Endothelial cell of umbilical vein (primary cell): ENCODE results near the gene WDR77. TPM values are rescaled to one million over a fixed set of nuclear protein-coding genes. Genes with fewer than 3 reads are reported as not detected.

Experiments used
- BruUV-seq: library from RNA; stranded (reverse); fragments of 400-500 nt; replicated peaks from 2 replicates; lab custom pipeline; 2021; lab: Mats Ljungman, UMichigan
- CTCF ChIA-PET: fragments of 300-600, 350-600 bp; sonication (Branson Sonifier 250); formaldehyde crosslinking; loops from one replicate; lab custom pipeline; 2021; ENCODE audit warnings: antibody characterized with exemption, inconsistent platforms; lab: Charles Lee
- POLR2A ChIA-PET: fragments of 300-600, 350-600 bp; sonication (Branson Sonifier 250); formaldehyde crosslinking; loops from one replicate; lab custom pipeline; 2021; ENCODE audit warnings: antibody characterized with exemption, inconsistent platforms; lab: Charles Lee
- DNase-seq: peaks from one replicate; pipeline ENCODE4 v3.0.0-alpha.2; 2011; ENCODE audit warnings: low read depth, low spot score
- FAIRE-seq: peaks from 2 replicates; lab custom pipeline; 2011; peaks lifted over from hg19 to GRCh38; lab: Jason Lieb, UNC
- H2AFZ ChIP-seq: 2 replicates; pipeline ENCODE4 v1.6.0; 2012; ENCODE audit warnings: low read depth, low read length, control low read depth, inconsistent platforms
- H3K27ac ChIP-seq: 2 replicates; pipeline ENCODE4 v1.5.1; 2011; ENCODE audit warnings: low read depth, mild to moderate bottlenecking, control low read depth, low read length, moderate library complexity; ENCODE audit not compliant: insufficient read depth
- H3K27me3 ChIP-seq, 2 experiments: 2 replicates each; pipeline versions ENCODE4 v1.6.0 to v1.6.1; 2011; ENCODE audit warnings: low read length in 2 of 2, mixed read lengths in 1 of 2; ENCODE audit not compliant: control insufficient read depth in 2 of 2, insufficient read depth in 2 of 2
- H3K36me3 ChIP-seq, 2 experiments: 2 replicates in 1 of 2; 3 replicates in 1 of 2; pipeline ENCODE4 v1.5.1; 2011; ENCODE audit warnings: low read length in 2 of 2, mild to moderate bottlenecking in 1 of 2, moderate library complexity in 1 of 2; ENCODE audit not compliant: control insufficient read depth in 2 of 2, insufficient read depth in 2 of 2; ENCODE audit errors: extremely low read depth in 1 of 2
- H3K4me1 ChIP-seq: 3 replicates; pipeline ENCODE4 v1.5.1; 2011; ENCODE audit warnings: mild to moderate bottlenecking, low read length; ENCODE audit not compliant: control insufficient read depth, insufficient read depth; ENCODE audit errors: extremely low read depth
- H3K4me2 ChIP-seq: 2 replicates; pipeline ENCODE4 v1.6.1; 2011; ENCODE audit warnings: low read length, control low read depth, mixed read lengths; ENCODE audit not compliant: insufficient read depth
- H3K4me3 ChIP-seq, 3 experiments: fragments of 200-600 bp in 1 of 3; sonication (generic), shearing (Covaris generic) in 1 of 3; replicated peaks in 1 of 3; 2 replicates each; pipeline ENCODE4 v1.5.1; 2011 to 2016; ENCODE audit warnings: control low read depth in 3 of 3, low read length in 3 of 3, mild to moderate bottlenecking in 2 of 3, inconsistent platforms in 1 of 3, low read depth in 1 of 3, moderate library complexity in 1 of 3; ENCODE audit not compliant: insufficient read depth in 1 of 3
- H3K79me2 ChIP-seq: 2 replicates; pipeline ENCODE4 v1.6.0; 2012; ENCODE audit warnings: low read length, inconsistent platforms; ENCODE audit not compliant: control insufficient read depth, insufficient read depth
- H3K9ac ChIP-seq: replicated peaks from 2 replicates; pipeline ENCODE3; 2011; ENCODE audit warnings: low read length, control low read depth; ENCODE audit not compliant: insufficient read depth; ENCODE audit errors: extremely low read depth
- H3K9me1 ChIP-seq: replicated peaks from 3 replicates; pipeline ENCODE4 v1.6.0; 2011; ENCODE audit warnings: mild to moderate bottlenecking, low read length; ENCODE audit not compliant: control insufficient read depth, insufficient read depth; ENCODE audit errors: extremely low read depth
- H3K9me3 ChIP-seq: replicated peaks from 2 replicates; pipeline ENCODE4 v1.5.1; 2012; ENCODE audit warnings: low read length, inconsistent platforms; ENCODE audit not compliant: control insufficient read depth, insufficient read depth
- H4K20me1 ChIP-seq: replicated peaks from 2 replicates; pipeline ENCODE3; 2011; ENCODE audit warnings: mild to moderate bottlenecking, low read length; ENCODE audit not compliant: control insufficient read depth, insufficient read depth; ENCODE audit errors: extremely low read depth
- CTCF ChIP-seq, 2 donors: IDR thresholded peaks; 1 replicate in 1 of 2; 2 replicates in 1 of 2; pipeline ENCODE4 v1.5.1; 2011; ENCODE audit warnings: low read length in 2 of 2, mild to moderate bottlenecking in 2 of 2, moderate library complexity in 2 of 2, control low read depth in 1 of 2, inconsistent platforms in 1 of 2, low read depth in 1 of 2; ENCODE audit not compliant: insufficient read depth in 1 of 2; ENCODE audit errors: extremely low read depth in 1 of 2
- EZH2 ChIP-seq: IDR thresholded peaks from 2 replicates; pipeline ENCODE4 v1.6.1; 2012; ENCODE audit warnings: borderline replicate concordance, low read depth, mild to moderate bottlenecking, moderate library complexity, low read length, inconsistent platforms; ENCODE audit not compliant: severe bottlenecking
- FOS ChIP-seq: IDR thresholded peaks from 2 replicates; pipeline ENCODE4 v1.6.1; 2011; ENCODE audit warnings: mild to moderate bottlenecking, low read length, moderate library complexity, borderline replicate concordance; ENCODE audit not compliant: insufficient read depth
- GATA2 ChIP-seq: IDR thresholded peaks from 2 replicates; pipeline ENCODE4 v1.7.0; 2011; ENCODE audit warnings: low read depth, mild to moderate bottlenecking, moderate library complexity, mixed read lengths, low read length; ENCODE audit not compliant: insufficient read length, insufficient read depth
- JUN ChIP-seq: IDR thresholded peaks from 2 replicates; pipeline ENCODE4 v1.6.1; 2011; ENCODE audit warnings: borderline replicate concordance, low read depth; ENCODE audit not compliant: insufficient read length, insufficient read depth
- MYC ChIP-seq: IDR thresholded peaks from one replicate; pipeline ENCODE4 v1.6.1; 2011; ENCODE audit warnings: mild to moderate bottlenecking, low read depth, low read length
- POLR2A ChIP-seq: IDR thresholded peaks from 2 replicates; pipeline ENCODE4 v1.6.1; 2012; ENCODE audit warnings: low read depth, mild to moderate bottlenecking, control low read depth, low read length
- POLR2AphosphoS5 ChIP-seq: IDR thresholded peaks from 2 replicates; pipeline ENCODE4 v1.6.1; 2012; ENCODE audit warnings: low read depth, mild to moderate bottlenecking, control low read depth, low read length, moderate library complexity; ENCODE audit not compliant: insufficient read depth
- dilution Hi-C: fragments of 300-500 bp; cut with MboI; formaldehyde crosslinking; loops from one replicate; pipeline ENCODE4 v1.15.0; 2019; ENCODE audit warnings: low sequenced_read_pairs; ENCODE audit not compliant: extremely low pct_ligation_motif_present
- intact Hi-C: fragments of 100-400 bp; cut with micrococcal nuclease; formaldehyde crosslinking; loops from one replicate; pipeline ENCODE4 v1.10.0; 2022
- polyA plus RNA-seq, 4 experiments: library from polyadenylated mRNA; depleted of rRNA in 3 of 4; stranded (reverse) in 3 of 4; unstranded in 1 of 4; fragments of >200 nt; gene quantifications; 2 replicates each; pipeline versions ENCODE4 v1.2.1 to v1.2.3, GENCODE V29; 2011 to 2012; ENCODE audit warnings: missing spikeins in 1 of 4
- total RNA-seq: library from RNA; stranded (reverse); gene quantifications from 2 replicates; pipeline ENCODE4 v1.2.3, GENCODE V29; 2021

WDR77 gene
- total and polyA plus RNA-seq, 2 donors (not counting 3 experiments of a cell fraction or from before 2014, with no cell fraction given): 41.3 to 116 TPM

GRCh38 chr1:111489604-111490003 is 40.5 kb upstream of the WDR77 start:
- POLR2A ChIA-PET: no interaction called here
- dilution Hi-C loops: no loop called here
- Histone ChIP-seq H4K20me1 (no peaks in the 10 kb centered on the region), H3K4me2 (no peak overlapping the region), H3K79me2 (no peaks in the 10 kb centered on the region), H3K27me3 (peaks cover 16 to 18% of the 10 kb centered on the region in 2 experiments), H3K36me3 (no peaks in the 10 kb centered on the region), H3K4me1 (no peaks in the 10 kb centered on the region), H3K9ac (no peak overlapping the region), H3K27ac (no peak overlapping the region), H3K9me1 (no peaks in the 10 kb centered on the region), H2AFZ (no peak overlapping the region), H3K9me3 (no peaks in the 10 kb centered on the region), H3K4me3 (no peak overlapping the region)
- DNase-seq: no peak
- intact Hi-C loops: no loop called here
- CTCF ChIA-PET: interaction anchor here (1.0 to 2.2 kb wide), 4 partner anchors 7 to 19 kb away, joined by 3 to 11 read pairs (median 6); no protein-coding TSS in a partner anchor
- BruUV-seq: no TSS peak
- no peak for FAIRE-seq
- TF ChIP-seq EZH2 (no peak), MYC (no peak), JUN (no peak), CTCF (IDR thresholded peaks at IDR 0.05; ENCODE audit: extremely low read depth in 1 of 2, insufficient read depth in 1 of 2, low read depth in 1 of 2, low read length in 2 of 2) (no peak), GATA2 (no peak)

- dilution Hi-C loops (no loop called here), intact Hi-C loops (no loop called here)
- Histone ChIP-seq H2AFZ (no peak overlapping the region), H3K79me2 (no peaks in the 10 kb centered on the region), H3K27me3 (peaks cover 12 to 13% of the 10 kb centered on the region in 2 experiments), H3K4me3 (no peak overlapping the region), H3K9ac (no peak overlapping the region), H3K9me3 (no peaks in the 10 kb centered on the region), H4K20me1 (no peaks in the 10 kb centered on the region), H3K4me2 (no peak overlapping the region), H3K9me1 (no peaks in the 10 kb centered on the region), H3K36me3 (no peaks in the 10 kb centered on the region), H3K27ac (no peak overlapping the region), H3K4me1 (no peaks in the 10 kb centered on the region)
- BruUV-seq: no TSS peak
- no peak for FAIRE-seq
- no peak for TF ChIP-seq FOS
- no peak for TF ChIP-seq POLR2A
- TF ChIP-seq EZH2: no peak
- no peak for TF ChIP-seq JUN
- no peak for TF ChIP-seq MYC
- no peak for TF ChIP-seq CTCF (IDR thresholded peaks at IDR 0.05; ENCODE audit: extremely low read depth in 1 of 2, insufficient read depth in 1 of 2, low read depth in 1 of 2, low read length in 2 of 2)
- TF ChIP-seq GATA2: no peak
- no peak for TF ChIP-seq POLR2AphosphoS5
- ChIA-PET POLR2A (no interaction called here), CTCF (no interaction called here)
- DNase-seq: no peak
These were observed 39.6 kb upstream of the WDR77 start for GRCh38 chr1:111488669-111489068.
